ENCODE measurements around the gene ACE. TPM values are rescaled to one million over a fixed set of nuclear protein-coding genes. Genes with fewer than 3 reads are reported as not detected.

Gene ACE
- total and polyA plus RNA-seq, 2 experiments from 2014 or later = 0.82 to 9.1 TPM

GRCh38 chr17:63512388-63512787 lies 35.5 kb downstream of the ACE start:
- Mint-ChIP-seq H3K4me3 (no peak overlapping the region), H3K27ac (no peak overlapping the region), H3K9me3 (no peaks in the 10 kb centered on the region; the same call in 2 of the 3 replicates), H3K4me1 (no peaks in the 10 kb centered on the region), H3K36me3 (ENCODE audit: low read depth) (no peaks in the 10 kb centered on the region), H3K27me3 (ENCODE audit: insufficient read depth, low read depth, poor library complexity) (peaks cover 2% of the 10 kb centered on the region)
- H3K4me2 ChIP-seq = no peak overlapping the region
- H3K4me3 ChIP-seq = no peak overlapping the region
- H3F3A ChIP-seq (replicated peaks; ENCODE audit: low read depth) = no peaks in the 10 kb centered on the region
- DNase-seq (ENCODE audit: low spot score) (no peak), ATAC-seq (no peak)
- no peak for TF ChIP-seq EZH2phosphoT487 (IDR thresholded peaks at IDR 0.05; ENCODE audit: unreplicated experiment)
- no peak for TF ChIP-seq ZNF114 (CRISPR knock-in tag; IDR thresholded peaks at IDR 0.05)
- TF ChIP-seq NANOG (IDR thresholded peaks at IDR 0.05; ENCODE audit: borderline replicate concordance) = no peak
- no peaks in the 10 kb centered on the region for H3K4me1 ChIP-seq (ENCODE audit: insufficient read depth)
- no peaks in the 10 kb centered on the region for H3K79me2 ChIP-seq (replicated peaks; ENCODE audit: insufficient read depth)
- no peak overlapping the region for H2AFZ ChIP-seq
- H4K20me1 ChIP-seq (replicated peaks; ENCODE audit: insufficient read depth) = no peaks in the 10 kb centered on the region
- no peaks in the 10 kb centered on the region for H3K27me3 ChIP-seq (ENCODE audit: insufficient read depth)
- no peak overlapping the region for H3K27ac ChIP-seq (ENCODE audit: low read depth)
- H3K36me3 ChIP-seq (ENCODE audit: insufficient read depth) = no peaks in the 10 kb centered on the region
- H3K9me2 ChIP-seq (ENCODE audit: insufficient read depth) = no peaks in the 10 kb centered on the region

- Mint-ChIP-seq H3K9me3 (no peaks in the 10 kb centered on the region; the same call in 2 of the 3 replicates), H3K4me3 (no peak overlapping the region), H3K36me3 (ENCODE audit: low read depth) (no peaks in the 10 kb centered on the region), H3K4me1 (no peaks in the 10 kb centered on the region), H3K27ac (no peak overlapping the region), H3K27me3 (ENCODE audit: insufficient read depth, low read depth, poor library complexity) (peaks cover 1% of the 10 kb centered on the region)
- Histone ChIP-seq H3K27ac (ENCODE audit: low read depth) (no peak overlapping the region), H4K20me1 (replicated peaks; ENCODE audit: insufficient read depth) (no peaks in the 10 kb centered on the region), H3F3A (replicated peaks; ENCODE audit: low read depth) (no peaks in the 10 kb centered on the region), H3K79me2 (replicated peaks; ENCODE audit: insufficient read depth) (no peaks in the 10 kb centered on the region), H3K4me1 (ENCODE audit: insufficient read depth) (no peaks in the 10 kb centered on the region), H3K27me3 (ENCODE audit: insufficient read depth) (no peaks in the 10 kb centered on the region), H2AFZ (no peak overlapping the region), H3K4me2 (no peak overlapping the region), H3K36me3 (ENCODE audit: insufficient read depth) (no peaks in the 10 kb centered on the region), H3K4me3 (no peak overlapping the region), H3K9me2 (ENCODE audit: insufficient read depth) (no peaks in the 10 kb centered on the region)
- DNase-seq (ENCODE audit: low spot score) = no peak
- ATAC-seq = no peak
- TF ChIP-seq ETS1 (IDR thresholded peaks at IDR 0.05) (no peak), CREB1 (CRISPR knock-in tag; IDR thresholded peaks at IDR 0.05; ENCODE audit: low read depth) (no peak), NANOG (IDR thresholded peaks at IDR 0.05; ENCODE audit: borderline replicate concordance) (no peak), STAT1 (IDR thresholded peaks at IDR 0.05; ENCODE audit: unreplicated experiment) (no peak), POLR2AphosphoS5 (IDR thresholded peaks at IDR 0.05; ENCODE audit: low read depth) (no peak), ZNF114 (CRISPR knock-in tag; IDR thresholded peaks at IDR 0.05) (no peak), JUNB (IDR thresholded peaks at IDR 0.05; ENCODE audit: unreplicated experiment) (no peak), EZH2phosphoT487 (IDR thresholded peaks at IDR 0.05; ENCODE audit: unreplicated experiment) (no peak), CTCF (conservative IDR thresholded peaks at IDR 0.05; ENCODE audit: low read depth in 2 of 2) (no peak), EZH2 (IDR thresholded peaks at IDR 0.05; ENCODE audit: low read depth, unreplicated experiment) (no peak), REST (IDR thresholded peaks at IDR 0.05; ENCODE audit: unreplicated experiment) (no peak), ZNF331 (CRISPR knock-in tag; IDR thresholded peaks at IDR 0.05; ENCODE audit: low read depth) (no peak)
Observed at GRCh38 chr17:63512896-63513644, 36.2 kb downstream of the ACE start.
